GM11168 (cell line): Measurements from ENCODE around the gene CSK.

Source experiments
- in situ Hi-C: fragments of 300-500 bp; cut with MboI; formaldehyde crosslinking; loops from one replicate; pipeline ENCODE4 v1.12.0; 2022; ENCODE audit warnings: low sequenced_read_pairs; ENCODE audit not compliant: unreplicated experiment

CSK gene

DNA sequence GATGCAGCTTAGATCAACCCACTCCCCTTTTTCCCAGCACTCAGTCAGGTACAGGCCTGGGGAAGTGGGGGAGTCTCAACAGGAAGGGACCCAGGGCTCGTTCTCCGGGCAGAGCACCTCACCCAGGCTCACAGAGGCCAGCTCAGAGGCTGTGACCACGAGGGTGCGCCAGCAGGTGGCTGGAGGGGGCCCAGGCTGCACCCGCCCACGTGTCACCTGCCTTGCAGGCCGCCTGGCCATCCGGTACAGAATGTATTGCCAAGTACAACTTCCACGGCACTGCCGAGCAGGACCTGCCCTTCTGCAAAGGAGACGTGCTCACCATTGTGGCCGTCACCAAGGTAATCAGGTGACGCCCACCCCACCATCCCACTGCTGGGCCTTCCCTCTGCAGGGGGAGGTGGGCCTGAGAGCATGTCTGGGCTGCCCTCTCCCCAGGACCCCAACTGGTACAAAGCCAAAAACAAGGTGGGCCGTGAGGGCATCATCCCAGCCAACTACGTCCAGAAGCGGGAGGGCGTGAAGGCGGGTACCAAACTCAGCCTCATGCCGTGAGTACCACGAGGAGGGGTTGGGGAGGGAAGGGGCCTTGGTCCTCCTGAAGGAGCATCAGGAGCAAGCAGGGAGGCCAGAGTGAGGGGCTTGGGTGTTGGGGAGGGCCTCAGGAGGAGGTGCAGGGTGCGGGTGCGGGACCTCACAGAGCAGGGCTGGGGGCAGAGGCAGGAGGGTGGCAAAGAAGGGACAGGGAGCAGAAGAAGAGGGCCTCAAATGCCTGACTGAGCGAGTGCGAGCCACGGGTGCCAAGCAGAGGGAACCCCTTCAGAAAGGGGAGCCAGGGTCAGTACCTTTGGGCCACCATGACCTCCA is 16.7 kb downstream of the CSK start:
- in situ Hi-C loops: no loop called here

GRCh38 chr15:74799255-74799855 is 17.5 kb downstream of the CSK start:
- in situ Hi-C loops: no loop called here

- in situ Hi-C loops: no loop called here
These were observed 18.1 kb downstream of the CSK start for GRCh38 chr15:74799856-74800558.

DNA sequence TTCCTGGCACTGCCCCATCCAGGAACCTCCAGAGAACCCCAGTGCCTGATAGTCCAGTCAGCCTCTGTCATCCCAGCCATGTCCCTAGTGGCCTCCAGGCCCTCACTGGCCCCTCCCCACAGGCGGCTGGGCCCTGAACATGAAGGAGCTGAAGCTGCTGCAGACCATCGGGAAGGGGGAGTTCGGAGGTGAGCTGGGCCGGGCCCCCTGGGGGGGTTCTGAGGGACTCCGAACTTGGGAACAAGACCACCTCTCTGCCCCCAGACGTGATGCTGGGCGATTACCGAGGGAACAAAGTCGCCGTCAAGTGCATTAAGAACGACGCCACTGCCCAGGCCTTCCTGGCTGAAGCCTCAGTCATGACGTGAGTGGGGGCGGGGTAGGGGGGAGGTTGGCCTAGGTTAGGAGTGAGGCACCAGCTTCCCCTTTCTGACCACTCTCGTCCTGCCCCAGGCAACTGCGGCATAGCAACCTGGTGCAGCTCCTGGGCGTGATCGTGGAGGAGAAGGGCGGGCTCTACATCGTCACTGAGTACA is 18.7 kb downstream of the CSK start:
- in situ Hi-C loops: no loop called here

DNA sequence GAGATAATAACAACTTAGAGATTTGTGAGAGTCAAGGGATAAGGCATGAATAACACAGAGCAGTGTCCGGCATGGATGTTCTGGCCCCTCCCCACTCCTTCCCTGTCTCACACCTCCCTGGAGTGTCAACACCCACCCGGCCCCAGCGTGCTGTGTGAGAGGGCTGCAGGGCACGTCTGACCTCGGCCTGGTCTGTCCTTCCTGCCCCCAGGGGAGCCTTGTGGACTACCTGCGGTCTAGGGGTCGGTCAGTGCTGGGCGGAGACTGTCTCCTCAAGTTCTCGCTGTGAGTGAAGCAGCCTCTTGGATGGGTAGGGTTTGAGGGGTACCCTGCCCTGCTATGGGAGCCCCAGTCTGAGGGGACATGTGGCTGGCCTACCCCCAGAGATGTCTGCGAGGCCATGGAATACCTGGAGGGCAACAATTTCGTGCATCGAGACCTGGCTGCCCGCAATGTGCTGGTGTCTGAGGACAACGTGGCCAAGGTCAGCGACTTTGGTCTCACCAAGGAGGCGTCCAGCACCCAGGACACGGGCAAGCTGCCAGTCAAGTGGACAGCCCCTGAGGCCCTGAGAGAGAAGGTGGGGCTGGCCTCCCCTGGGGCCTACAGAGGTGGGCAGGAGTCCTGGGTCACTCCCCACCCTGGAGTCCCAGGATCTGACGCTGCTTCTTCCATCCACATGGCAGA is 19.6 kb downstream of the CSK start:
- in situ Hi-C loops: no loop called here

DNA sequence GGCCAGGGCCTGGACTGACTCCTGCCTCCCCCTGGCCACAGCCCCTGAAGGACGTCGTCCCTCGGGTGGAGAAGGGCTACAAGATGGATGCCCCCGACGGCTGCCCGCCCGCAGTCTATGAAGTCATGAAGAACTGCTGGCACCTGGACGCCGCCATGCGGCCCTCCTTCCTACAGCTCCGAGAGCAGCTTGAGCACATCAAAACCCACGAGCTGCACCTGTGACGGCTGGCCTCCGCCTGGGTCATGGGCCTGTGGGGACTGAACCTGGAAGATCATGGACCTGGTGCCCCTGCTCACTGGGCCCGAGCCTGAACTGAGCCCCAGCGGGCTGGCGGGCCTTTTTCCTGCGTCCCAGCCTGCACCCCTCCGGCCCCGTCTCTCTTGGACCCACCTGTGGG is 20.4 kb downstream of the CSK start:
- in situ Hi-C loops: no loop called here

DNA sequence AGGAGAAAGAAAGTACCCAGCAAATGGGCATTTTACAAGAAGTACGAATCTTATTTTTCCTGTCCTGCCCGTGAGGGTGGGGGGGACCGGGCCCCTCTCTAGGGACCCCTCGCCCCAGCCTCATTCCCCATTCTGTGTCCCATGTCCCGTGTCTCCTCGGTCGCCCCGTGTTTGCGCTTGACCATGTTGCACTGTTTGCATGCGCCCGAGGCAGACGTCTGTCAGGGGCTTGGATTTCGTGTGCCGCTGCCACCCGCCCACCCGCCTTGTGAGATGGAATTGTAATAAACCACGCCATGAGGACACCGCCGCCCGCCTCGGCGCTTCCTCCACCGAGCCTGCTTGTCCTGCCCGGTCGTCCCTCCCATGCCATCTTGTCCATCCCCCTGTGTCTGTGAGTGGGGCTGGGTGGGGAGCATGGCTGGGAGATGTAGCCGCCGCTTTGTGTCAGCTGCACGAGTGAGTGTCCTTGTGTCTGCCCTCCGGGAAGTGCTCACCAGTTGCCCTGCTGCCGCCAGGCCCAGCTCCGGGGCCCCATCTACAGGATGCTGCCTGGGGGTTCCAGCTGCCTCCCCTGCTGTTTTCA is 21.1 kb downstream of the CSK start:
- in situ Hi-C loops: no loop called here

DNA sequence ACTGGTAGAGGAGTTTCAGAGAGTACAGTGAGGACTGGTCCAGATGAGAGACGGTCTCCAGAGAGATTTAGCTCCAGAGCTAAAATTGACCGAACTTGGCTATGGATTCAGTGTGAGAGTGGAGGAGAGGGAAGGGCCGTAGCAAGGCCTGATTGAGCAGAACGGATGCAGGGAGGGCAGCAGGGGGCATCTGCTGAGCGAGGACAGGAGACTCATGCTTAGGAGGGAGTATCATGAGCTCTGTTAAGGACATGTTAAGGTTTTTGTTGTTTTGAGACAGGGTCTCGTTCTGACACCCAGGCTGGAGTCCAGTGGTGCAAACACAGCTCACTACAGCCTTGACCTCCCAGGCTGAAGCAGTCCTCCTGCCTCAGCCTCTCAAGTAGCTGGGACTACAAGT is 23.1 kb downstream of the CSK start:
- in situ Hi-C loops: no loop called here

GRCh38 chr15:74807282-74807681 is 25.4 kb downstream of the CSK start:
- in situ Hi-C loops: no loop called here

- in situ Hi-C loops: no loop called here
These were observed 26.4 kb downstream of the CSK start for GRCh38 chr15:74808078-74808839.

DNA sequence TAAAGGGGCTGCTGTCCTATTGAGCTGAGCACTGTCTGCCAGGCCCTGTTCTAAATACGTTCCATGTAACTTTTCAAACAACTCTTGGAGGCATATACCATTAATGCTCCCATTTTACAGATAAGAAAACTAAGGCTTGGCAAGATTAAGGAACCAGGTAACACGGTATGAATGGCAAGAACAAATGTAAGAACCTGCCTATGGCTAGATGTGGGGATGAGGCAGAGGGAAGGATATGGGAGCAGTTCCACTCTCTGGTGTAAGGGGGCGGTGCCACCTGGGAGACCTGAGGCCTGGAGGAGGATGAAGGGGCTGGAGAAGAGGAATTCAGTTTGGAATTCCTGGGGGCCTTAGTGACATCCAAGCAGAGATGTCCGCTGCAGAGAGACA is 27.0 kb downstream of the CSK start:
- in situ Hi-C loops: no loop called here

GRCh38 chr15:74809242-74809641 is 27.4 kb downstream of the CSK start:
- in situ Hi-C loops: no loop called here

GRCh38 chr15:74809956-74810355 is 28.1 kb downstream of the CSK start:
- in situ Hi-C loops: no loop called here

GRCh38 chr15:74812533-74812932 is 30.7 kb downstream of the CSK start, which contains the start of gene LMAN1L:
Gene LMAN1L, plus strand, starts transcription at chr15:74812835. Its CDS starts 20 bp downstream, at chr15:74812855.
- in situ Hi-C loops: no loop called here

DNA sequence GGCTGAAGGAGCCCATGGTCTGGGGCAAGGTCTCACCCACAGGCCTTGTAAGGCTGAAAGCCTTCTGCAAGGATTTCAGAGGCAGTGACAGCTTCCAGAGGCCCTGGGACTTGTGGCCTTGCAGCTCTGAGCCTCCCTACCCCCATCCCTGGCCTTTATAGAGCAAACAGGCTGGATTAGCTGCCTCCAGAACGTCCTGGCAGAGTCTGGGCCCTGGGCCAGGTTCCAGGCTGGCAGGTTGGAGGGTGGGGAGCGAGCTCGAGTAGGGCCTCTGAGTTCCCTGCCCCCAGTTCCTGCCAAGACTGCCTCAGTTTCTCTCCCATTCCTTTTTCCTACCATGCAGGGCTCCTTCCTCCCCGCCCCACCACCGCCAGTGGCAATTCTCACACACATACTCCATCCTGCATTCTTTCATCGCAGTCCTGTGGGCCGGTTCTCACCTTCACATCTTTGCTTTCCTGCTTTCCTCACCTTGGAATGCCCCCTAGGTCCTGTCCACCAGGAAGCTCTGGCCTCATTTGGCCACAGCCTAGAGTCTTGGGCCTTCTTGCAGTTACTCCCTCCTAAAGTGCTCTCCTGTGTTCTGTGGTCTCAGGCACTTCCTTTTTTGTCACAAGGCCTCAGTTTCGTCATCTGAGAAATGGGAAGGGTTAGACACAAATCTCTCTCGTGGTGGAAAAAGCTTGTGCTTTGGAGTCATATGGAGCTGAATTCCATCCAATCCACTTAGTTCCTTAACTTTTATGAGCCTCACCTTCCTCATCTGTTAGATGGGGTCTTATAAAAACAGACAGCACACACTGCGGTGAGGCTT is 33.4 kb downstream of the CSK start:
- in situ Hi-C loops: no loop called here

- in situ Hi-C loops: no loop called here
These were observed 34.1 kb downstream of the CSK start for GRCh38 chr15:74815961-74816360.

- in situ Hi-C loops: no loop called here
These were observed 34.9 kb downstream of the CSK start for GRCh38 chr15:74816624-74817369.

- in situ Hi-C loops: no loop called here
These were observed 35.5 kb downstream of the CSK start for GRCh38 chr15:74817370-74817737.
